Activated CD8-positive, alpha-beta T cell treated with anti-CD3 and anti-CD28 coated beads for 36 hours (primary cell): ENCODE data around the gene ALG11. TPM values are rescaled to one million over a fixed set of nuclear protein-coding genes. Genes with fewer than 3 reads are reported as not detected.

Experiments used
- ATAC-seq: fragments of 200-7000 bp; cut with Tn5 transposase; one replicate; pipeline ENCODE4 v1.10.0; 2021; ENCODE audit warnings: mild to moderate bottlenecking, moderate library complexity
- CTCF ChIA-PET: fragments of 350-600 bp; sonication (Branson Sonifier 250); formaldehyde crosslinking; loops from one replicate; lab custom pipeline; 2021; ENCODE audit warnings: antibody characterized with exemption; lab: Charles Lee
- POLR2A ChIA-PET: fragments of 350-600 bp; sonication (Branson Sonifier 250); formaldehyde crosslinking; loops from one replicate; lab custom pipeline; 2021; ENCODE audit warnings: antibody characterized with exemption; lab: Charles Lee
- DNase-seq: peaks from one replicate; pipeline ENCODE4 v3.0.0-alpha.2; 2020
- H3K27ac Mint-ChIP-seq: one replicate; pipeline ENCODE4 v1.8.0; 2021; ENCODE audit warnings: mild to moderate bottlenecking, mixed read lengths
- H3K27me3 Mint-ChIP-seq: one replicate; pipeline ENCODE4 v1.8.0; 2021; ENCODE audit warnings: mixed read lengths
- H3K36me3 Mint-ChIP-seq: one replicate; pipeline ENCODE4 v1.8.0; 2021; ENCODE audit warnings: low read depth, mixed read lengths
- H3K4me1 Mint-ChIP-seq: one replicate; pipeline ENCODE4 v1.8.0; 2021; ENCODE audit warnings: low read depth, mixed read lengths
- H3K4me3 Mint-ChIP-seq: one replicate; pipeline ENCODE4 v1.8.0; 2021; ENCODE audit warnings: mild to moderate bottlenecking, moderate library complexity, mixed read lengths
- H3K9me3 Mint-ChIP-seq: one replicate; pipeline ENCODE4 v1.8.0; 2021; ENCODE audit warnings: mixed read lengths
- intact Hi-C: fragments of 100-400 bp; cut with micrococcal nuclease; formaldehyde crosslinking; loops from one replicate; pipeline ENCODE4 v1.10.0; 2022
- total RNA-seq, 2 experiments: library from RNA; stranded (reverse); gene quantifications; one replicate each; pipeline ENCODE4 v1.2.3, GENCODE V29; 2021
- TF ChIP-seq, protein P1 (sequence below): fragments of 200-600 bp; IDR thresholded peaks from one replicate; pipeline ENCODE4 v1.8.0; 2022; ENCODE audit warnings: antibody characterized with exemption, mild to moderate bottlenecking

Gene ALG11
- total RNA-seq, 2 experiments from 2014 or later = 21.0 to 22.6 TPM

DNA sequence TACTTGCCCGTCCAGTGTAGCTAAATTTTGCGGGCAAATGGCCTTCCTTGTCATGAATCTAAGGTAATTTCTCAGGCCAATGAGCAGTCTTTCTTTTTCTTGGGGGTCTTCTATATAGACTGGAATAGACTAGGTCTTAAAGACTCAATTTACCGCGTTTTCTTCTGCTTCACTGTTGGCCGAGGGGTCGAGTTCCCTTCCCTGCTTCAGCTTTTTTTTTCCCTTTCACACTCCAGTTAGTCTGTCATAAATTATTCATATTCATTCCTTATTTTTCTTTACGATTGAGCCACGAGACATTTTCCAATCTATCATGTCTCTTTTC, 276 bp downstream of the ALG11 start:
- intact Hi-C loops = no loop called here
- peak overlapping the region; percentile 94 for H3K27ac Mint-ChIP-seq
- H3K4me1 Mint-ChIP-seq = peaks cover 14% of the 10 kb centered on the region
- TF ChIP-seq, protein P1, sequence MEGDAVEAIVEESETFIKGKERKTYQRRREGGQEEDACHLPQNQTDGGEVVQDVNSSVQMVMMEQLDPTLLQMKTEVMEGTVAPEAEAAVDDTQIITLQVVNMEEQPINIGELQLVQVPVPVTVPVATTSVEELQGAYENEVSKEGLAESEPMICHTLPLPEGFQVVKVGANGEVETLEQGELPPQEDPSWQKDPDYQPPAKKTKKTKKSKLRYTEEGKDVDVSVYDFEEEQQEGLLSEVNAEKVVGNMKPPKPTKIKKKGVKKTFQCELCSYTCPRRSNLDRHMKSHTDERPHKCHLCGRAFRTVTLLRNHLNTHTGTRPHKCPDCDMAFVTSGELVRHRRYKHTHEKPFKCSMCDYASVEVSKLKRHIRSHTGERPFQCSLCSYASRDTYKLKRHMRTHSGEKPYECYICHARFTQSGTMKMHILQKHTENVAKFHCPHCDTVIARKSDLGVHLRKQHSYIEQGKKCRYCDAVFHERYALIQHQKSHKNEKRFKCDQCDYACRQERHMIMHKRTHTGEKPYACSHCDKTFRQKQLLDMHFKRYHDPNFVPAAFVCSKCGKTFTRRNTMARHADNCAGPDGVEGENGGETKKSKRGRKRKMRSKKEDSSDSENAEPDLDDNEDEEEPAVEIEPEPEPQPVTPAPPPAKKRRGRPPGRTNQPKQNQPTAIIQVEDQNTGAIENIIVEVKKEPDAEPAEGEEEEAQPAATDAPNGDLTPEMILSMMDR = no peak
- H3K36me3 Mint-ChIP-seq = peaks cover 6% of the 10 kb centered on the region
- ChIA-PET POLR2A (interaction anchor here (0.6 to 1.6 kb wide), 5 partner anchors 10 to 184 kb away, joined by 3 read pairs; partner anchors contain the start of gene UTP14C), CTCF (interaction anchor here (0.6 to 3.4 kb wide), 5 partner anchors 10 to 126 kb away, joined by 3 to 19 read pairs (median 4); partner anchors contain the start of gene NEK5)
- no peaks in the 10 kb centered on the region for H3K9me3 Mint-ChIP-seq
- no peak for DNase-seq
- peaks cover 16% of the 10 kb centered on the region for H3K27me3 Mint-ChIP-seq
- H3K4me3 Mint-ChIP-seq = peak overlapping the region; percentile 99
- ATAC-seq = peak; percentile 1

DNA sequence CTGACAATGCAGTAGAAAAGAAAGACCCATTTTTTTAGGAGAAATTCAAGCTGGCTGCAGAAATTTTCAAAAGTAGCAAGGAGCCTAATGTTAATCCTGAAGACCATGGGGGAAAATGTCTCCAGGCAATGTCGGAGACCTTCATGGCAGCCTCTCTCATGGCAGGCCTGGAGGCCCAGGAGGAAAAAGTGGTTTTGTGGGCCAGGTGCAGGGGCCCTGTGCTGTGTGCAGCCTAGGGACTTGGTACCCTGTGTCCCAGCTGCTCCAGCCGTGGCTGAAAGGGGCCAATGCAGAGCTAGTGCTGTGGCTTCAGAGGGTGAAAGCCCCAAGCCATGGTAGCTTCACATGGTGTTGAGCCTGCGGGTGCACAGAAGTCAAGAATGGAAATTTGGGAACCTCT, 4.1 kb downstream of the ALG11 start:
- H3K9me3 Mint-ChIP-seq = no peaks in the 10 kb centered on the region
- H3K4me1 Mint-ChIP-seq = peaks cover 11% of the 10 kb centered on the region
- H3K36me3 Mint-ChIP-seq = peaks cover 21% of the 10 kb centered on the region
- ATAC-seq (no peak), DNase-seq (no peak)
- intact Hi-C loops = no loop called here
- ChIA-PET POLR2A (no interaction called here), CTCF (no interaction called here)
- H3K27ac Mint-ChIP-seq = no peak overlapping the region
- H3K27me3 Mint-ChIP-seq = no peaks in the 10 kb centered on the region
- TF ChIP-seq, protein P1 = no peak
- no peak overlapping the region for H3K4me3 Mint-ChIP-seq

DNA sequence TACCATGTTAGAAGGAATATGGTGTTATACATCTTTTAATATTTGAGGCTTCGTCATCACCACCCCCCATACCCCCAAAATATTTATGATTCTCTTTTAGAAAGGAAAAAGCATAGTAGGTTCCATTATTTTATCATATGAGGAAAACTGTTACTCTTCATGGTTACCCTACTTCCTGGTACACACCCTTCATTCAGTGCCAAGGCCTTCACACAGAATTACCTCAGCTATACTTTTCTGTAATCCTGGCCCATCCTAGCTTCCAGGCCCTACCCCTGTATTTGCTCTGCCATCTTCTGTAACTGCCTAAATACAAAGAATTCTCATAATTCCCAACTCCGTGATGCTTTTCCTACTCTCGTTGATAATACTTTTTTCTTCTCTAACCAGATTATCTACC, 8.0 kb downstream of the ALG11 start:
- Mint-ChIP-seq H3K36me3 (peaks cover 47% of the 10 kb centered on the region), H3K27me3 (no peaks in the 10 kb centered on the region), H3K4me3 (no peak overlapping the region), H3K9me3 (no peaks in the 10 kb centered on the region), H3K27ac (no peak overlapping the region), H3K4me1 (peaks cover 8% of the 10 kb centered on the region)
- POLR2A ChIA-PET = no interaction called here
- no peak for ATAC-seq
- TF ChIP-seq, protein P1 = no peak
- CTCF ChIA-PET = no interaction called here
- intact Hi-C loops = no loop called here
- no peak for DNase-seq

DNA sequence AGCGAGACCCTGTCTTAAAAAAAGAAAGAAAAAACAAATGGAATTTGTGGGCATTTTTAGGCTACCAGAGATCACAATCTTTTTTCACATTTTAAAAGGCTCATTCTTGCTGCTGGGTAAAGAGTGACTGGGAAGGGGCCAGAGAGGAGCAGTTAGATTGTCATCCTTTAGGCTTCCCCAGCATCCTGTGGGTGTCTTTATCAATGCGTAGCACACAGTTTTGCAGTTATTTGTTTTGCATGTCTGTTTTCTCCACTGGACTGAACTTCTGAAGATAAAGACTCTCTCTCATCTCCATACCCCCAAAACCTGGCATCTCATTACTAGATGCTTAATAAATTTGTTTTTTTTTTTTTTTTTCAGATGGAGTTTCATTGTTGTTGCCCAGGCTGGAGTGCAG, 10.2 kb downstream of the ALG11 start:
- H3K9me3 Mint-ChIP-seq = peaks cover 1% of the 10 kb centered on the region
- ChIA-PET CTCF (no interaction called here), POLR2A (interaction anchor here (0.8 to 1.1 kb wide), 2 partner anchors 9 to 10 kb away, joined by 3 read pairs; no protein-coding TSS in a partner anchor)
- H3K4me1 Mint-ChIP-seq = peaks cover 20% of the 10 kb centered on the region
- DNase-seq (no peak), ATAC-seq (no peak)
- TF ChIP-seq, protein P1 = no peak
- H3K4me3 Mint-ChIP-seq = no peak overlapping the region
- peaks cover 63% of the 10 kb centered on the region for H3K36me3 Mint-ChIP-seq
- no peak overlapping the region for H3K27ac Mint-ChIP-seq
- no peaks in the 10 kb centered on the region for H3K27me3 Mint-ChIP-seq
- intact Hi-C loops = no loop called here

DNA sequence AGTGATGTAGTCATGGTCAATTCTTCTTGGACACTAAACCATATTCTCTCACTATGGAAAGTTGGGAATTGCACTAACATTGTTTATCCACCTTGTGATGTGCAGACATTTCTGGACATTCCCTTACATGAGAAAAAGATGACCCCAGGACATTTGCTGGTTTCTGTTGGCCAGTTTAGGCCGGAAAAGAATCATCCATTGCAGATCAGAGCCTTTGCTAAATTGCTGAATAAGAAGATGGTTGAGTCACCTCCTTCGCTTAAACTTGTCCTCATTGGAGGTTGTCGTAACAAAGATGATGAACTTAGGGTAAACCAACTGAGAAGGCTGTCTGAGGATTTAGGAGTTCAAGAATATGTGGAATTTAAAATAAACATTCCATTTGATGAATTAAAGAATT, 12.3 kb downstream of the ALG11 start, which contains the start of gene UTP14C:
TSS of gene UTP14C (plus strand) at position 211 of the 400 bp plus-strand sequence. CDS start 4,114 bp downstream, outside the sequence.
- peaks cover 1% of the 10 kb centered on the region for H3K9me3 Mint-ChIP-seq
- no peak within 1 kb of the TSS for H3K4me3 Mint-ChIP-seq
- intact Hi-C loops = no loop called here
- TF ChIP-seq, protein P1 = no peak
- no peak within 1 kb of the TSS for H3K27ac Mint-ChIP-seq
- H3K27me3 Mint-ChIP-seq = no peaks in the 10 kb centered on the region
- H3K4me1 Mint-ChIP-seq = peaks cover 17% of the 10 kb centered on the region
- no peak for ATAC-seq
- CTCF ChIA-PET = no interaction called here
- H3K36me3 Mint-ChIP-seq = peaks cover 74% of the 10 kb centered on the region
- DNase-seq = no peak
- POLR2A ChIA-PET = interaction anchor here (0.6 kb wide), 1 partner anchor 12 kb away, joined by 3 read pairs; the partner anchor contains the start of gene ALG11
